CD4-positive, alpha-beta T cell (primary cell): ENCODE results near the gene NEK1. TPM values are rescaled to one million over a fixed set of nuclear protein-coding genes. Genes with fewer than 3 reads are reported as not detected.
"Not testable (repeated sequence)": the region's sequence is repeated elsewhere in the genome, so short reads cannot be mapped to it uniquely, and the experiment has no call there.

Experiments used
- ATAC-seq: fragments of 200-7000 bp; cut with Tn5 transposase; one replicate; pipeline ENCODE4 v1.10.0; 2022; ENCODE audit warnings: mild to moderate bottlenecking; ENCODE audit not compliant: poor library complexity
- CTCF ChIA-PET: fragments of 350-600 bp; sonication (Branson Sonifier 250); formaldehyde crosslinking; loops from one replicate; lab custom pipeline; 2021; ENCODE audit warnings: antibody characterized with exemption, inconsistent platforms; lab: Charles Lee
- POLR2A ChIA-PET: fragments of 350-600 bp; sonication (Branson Sonifier 250); formaldehyde crosslinking; loops from one replicate; lab custom pipeline; 2021; ENCODE audit warnings: antibody characterized with exemption, inconsistent platforms; lab: Charles Lee
- DNase-seq, 14 experiments: peaks; one replicate each; pipeline ENCODE4 v3.0.0-alpha.2; 2013 to 2020; ENCODE audit warnings: mixed read lengths in 2 of 14
- H3K27ac ChIP-seq, 2 donors: one replicate each; pipeline versions ENCODE4 v1.5.1 to v1.7.0; 2013; ENCODE audit warnings: low read length in 2 of 2, low read depth in 1 of 2, mild to moderate bottlenecking in 1 of 2
- H3K27me3 ChIP-seq, 2 experiments: 1 replicate in 1 of 2; 2 replicates in 1 of 2; pipeline versions ENCODE4 v1.6.1 to v1.7.0; 2013; ENCODE audit warnings: low read length in 2 of 2, control low read depth in 1 of 2, mild to moderate bottlenecking in 1 of 2, moderate library complexity in 1 of 2; ENCODE audit not compliant: insufficient read depth in 2 of 2, control insufficient read depth in 1 of 2
- H3K36me3 ChIP-seq: one replicate; pipeline ENCODE4 v1.6.1; 2013; ENCODE audit warnings: low read length, control low read depth; ENCODE audit not compliant: insufficient read depth
- H3K4me1 ChIP-seq: one replicate; pipeline ENCODE4 v1.6.1; 2013; ENCODE audit warnings: low read length, control low read depth; ENCODE audit not compliant: insufficient read depth
- H3K4me3 ChIP-seq: one replicate; pipeline ENCODE4 v1.5.1; 2013; ENCODE audit warnings: mild to moderate bottlenecking, low read length, moderate library complexity
- H3K9me3 ChIP-seq, 2 experiments: 1 replicate in 1 of 2; 2 replicates in 1 of 2; pipeline versions ENCODE4 v1.6.1 to v1.7.0; 2013; ENCODE audit warnings: low read length in 2 of 2, mild to moderate bottlenecking in 2 of 2, control low read depth in 1 of 2, moderate library complexity in 1 of 2; ENCODE audit not compliant: control insufficient read depth in 1 of 2, insufficient read depth in 1 of 2
- H3K27ac Mint-ChIP-seq: one replicate; pipeline ENCODE4 v1.8.0; 2020; ENCODE audit warnings: mixed read lengths
- H3K27me3 Mint-ChIP-seq: one replicate; pipeline ENCODE4 v1.8.0; 2021; ENCODE audit warnings: mixed read lengths
- H3K36me3 Mint-ChIP-seq: one replicate; pipeline ENCODE4 v1.8.0; 2021; ENCODE audit warnings: low read depth, mixed read lengths
- H3K4me1 Mint-ChIP-seq: one replicate; pipeline ENCODE4 v1.8.0; 2021; ENCODE audit warnings: low read depth, mixed read lengths
- H3K4me3 Mint-ChIP-seq: one replicate; pipeline ENCODE4 v1.8.0; 2020; ENCODE audit warnings: mild to moderate bottlenecking, mixed read lengths
- H3K9me3 Mint-ChIP-seq: one replicate; pipeline ENCODE4 v1.8.0; 2020; ENCODE audit warnings: mixed read lengths
- CTCF ChIP-seq: fragments of 200-600 bp; IDR thresholded peaks from one replicate; pipeline ENCODE4 v1.8.0; 2022; ENCODE audit warnings: antibody characterized with exemption, mild to moderate bottlenecking
- intact Hi-C, 2 experiments: fragments of 100-400 bp; cut with DNase I in 1 of 2; cut with micrococcal nuclease in 1 of 2; formaldehyde crosslinking; loops; one replicate each; pipeline versions ENCODE4 v1.15.1 to v1.9.0; 2023 to 2025; cut with DNase I, micrococcal nuclease
- total RNA-seq, 174 experiments: library from RNA in 2 of 174; stranded (reverse) in 2 of 174; gene quantifications; one replicate each; pipeline ENCODE4 v1.2.3 and lab custom pipeline; 2021 to 2026

NEK1 gene
- total RNA-seq, 2 experiments from 2014 or later = 9.5 to 10.2 TPM

- no peaks in the 10 kb centered on the region for H3K9me3 ChIP-seq
- no peak overlapping the region for H3K27ac ChIP-seq
- no peak for DNase-seq
- ChIA-PET CTCF (no interaction called here), POLR2A (no interaction called here)
- H3K36me3 Mint-ChIP-seq = peaks cover 43% of the 10 kb centered on the region
- no peaks in the 10 kb centered on the region for H3K27me3 Mint-ChIP-seq
- H3K27me3 ChIP-seq = no peaks in the 10 kb centered on the region
- no peak overlapping the region for H3K4me3 ChIP-seq
- H3K4me1 ChIP-seq = no peaks in the 10 kb centered on the region
- no peak overlapping the region for H3K4me3 Mint-ChIP-seq
- no peak for ATAC-seq
- no peak for TF ChIP-seq CTCF
- peaks cover 4% of the 10 kb centered on the region for H3K9me3 Mint-ChIP-seq
- no peaks in the 10 kb centered on the region for H3K4me1 Mint-ChIP-seq
- intact Hi-C loops = no loop called here
- H3K36me3 ChIP-seq = peaks cover 4% of the 10 kb centered on the region
- no peak overlapping the region for H3K27ac Mint-ChIP-seq
Observed at GRCh38 chr4:169464080-169464479, 148.3 kb downstream of the NEK1 start.

DNA sequence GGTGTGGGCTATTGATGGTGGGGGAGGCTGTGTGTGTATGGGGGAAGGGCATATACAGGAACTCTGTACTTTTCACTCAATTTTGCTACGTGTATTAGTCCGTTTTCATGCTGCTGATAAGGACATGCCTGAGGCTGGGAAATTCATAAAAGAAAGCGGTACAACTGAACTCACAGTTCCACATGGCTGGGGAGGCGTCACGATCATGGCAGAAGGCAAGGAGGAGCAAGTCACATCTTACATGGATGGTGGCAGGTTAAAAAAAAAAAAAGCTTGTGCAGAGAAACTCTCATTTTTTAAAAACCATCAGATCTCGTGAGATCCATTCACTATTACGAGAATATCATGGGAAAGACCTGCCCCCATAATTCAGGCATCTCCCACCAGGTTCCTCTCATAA lies 152.3 kb downstream of the NEK1 start:
- no peak overlapping the region for H3K27ac ChIP-seq
- H3K4me3 ChIP-seq = no peak overlapping the region
- ChIA-PET CTCF (no interaction called here), POLR2A (no interaction called here)
- H3K27me3 ChIP-seq = no peaks in the 10 kb centered on the region
- ATAC-seq (no peak), DNase-seq (no peak)
- H3K4me1 ChIP-seq = no peaks in the 10 kb centered on the region
- no peaks in the 10 kb centered on the region for H3K4me1 Mint-ChIP-seq
- no peak for TF ChIP-seq CTCF
- H3K9me3 ChIP-seq = no peaks in the 10 kb centered on the region
- intact Hi-C loops = no loop called here
- peaks cover 6% of the 10 kb centered on the region for H3K36me3 ChIP-seq
- H3K4me3 Mint-ChIP-seq = no peak overlapping the region
- no peak overlapping the region for H3K27ac Mint-ChIP-seq
- peaks cover 83% of the 10 kb centered on the region for H3K36me3 Mint-ChIP-seq
- no peaks in the 10 kb centered on the region for H3K27me3 Mint-ChIP-seq
- peaks cover 7% of the 10 kb centered on the region for H3K9me3 Mint-ChIP-seq

- POLR2A ChIA-PET = no interaction called here
- DNase-seq (no peak), ATAC-seq (no peak)
- no peak overlapping the region for H3K27ac Mint-ChIP-seq
- CTCF ChIA-PET = no interaction called here
- no peak overlapping the region for H3K27ac ChIP-seq
- H3K4me1 Mint-ChIP-seq = no peaks in the 10 kb centered on the region
- no peaks in the 10 kb centered on the region for H3K27me3 ChIP-seq
- TF ChIP-seq CTCF = no peak
- H3K36me3 ChIP-seq = peaks cover 6% of the 10 kb centered on the region
- no peaks in the 10 kb centered on the region for H3K9me3 ChIP-seq
- no peaks in the 10 kb centered on the region for H3K4me1 ChIP-seq
- intact Hi-C loops = no loop called here
- H3K4me3 ChIP-seq = no peak overlapping the region
- H3K36me3 Mint-ChIP-seq = peaks cover 97% of the 10 kb centered on the region
- no peak overlapping the region for H3K4me3 Mint-ChIP-seq
- H3K9me3 Mint-ChIP-seq = peaks cover 12% of the 10 kb centered on the region
- H3K27me3 Mint-ChIP-seq = no peaks in the 10 kb centered on the region
Observed at GRCh38 chr4:169458575-169458974, 153.8 kb downstream of the NEK1 start.

DNA sequence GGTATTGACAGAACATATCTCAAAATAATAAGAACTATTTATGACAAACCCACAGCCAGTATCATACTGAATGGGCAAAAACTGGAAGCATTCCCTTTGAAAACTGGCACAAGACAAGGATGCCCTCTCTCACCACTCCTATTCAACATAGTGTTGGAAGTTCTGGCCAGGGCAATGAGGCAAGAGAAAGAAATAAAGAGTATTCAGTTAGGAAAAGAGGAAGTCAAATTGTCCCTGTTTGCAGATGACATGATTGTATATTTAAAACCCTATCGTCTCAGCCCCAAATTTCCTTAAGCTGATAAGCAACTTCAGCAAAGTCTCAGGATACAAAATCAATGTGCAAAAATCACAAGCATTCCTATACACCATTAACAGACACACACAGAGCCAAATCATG lies 159.7 kb downstream of the NEK1 start:
- H3K4me3 ChIP-seq, H3K4me1 Mint-ChIP-seq, H3K27me3 ChIP-seq, CTCF ChIA-PET, DNase-seq, H3K4me3 Mint-ChIP-seq, H3K36me3 ChIP-seq, H3K27me3 Mint-ChIP-seq, intact Hi-C loops, H3K4me1 ChIP-seq, H3K27ac ChIP-seq, POLR2A ChIA-PET, H3K27ac Mint-ChIP-seq, ATAC-seq: not testable (repeated sequence)
- Mint-ChIP-seq H3K36me3 (peaks cover 97% of the 10 kb centered on the region), H3K9me3 (peaks cover 13% of the 10 kb centered on the region)
- peaks cover 7 to 12% of the 10 kb centered on the region in 2 experiments for H3K9me3 ChIP-seq

DNA sequence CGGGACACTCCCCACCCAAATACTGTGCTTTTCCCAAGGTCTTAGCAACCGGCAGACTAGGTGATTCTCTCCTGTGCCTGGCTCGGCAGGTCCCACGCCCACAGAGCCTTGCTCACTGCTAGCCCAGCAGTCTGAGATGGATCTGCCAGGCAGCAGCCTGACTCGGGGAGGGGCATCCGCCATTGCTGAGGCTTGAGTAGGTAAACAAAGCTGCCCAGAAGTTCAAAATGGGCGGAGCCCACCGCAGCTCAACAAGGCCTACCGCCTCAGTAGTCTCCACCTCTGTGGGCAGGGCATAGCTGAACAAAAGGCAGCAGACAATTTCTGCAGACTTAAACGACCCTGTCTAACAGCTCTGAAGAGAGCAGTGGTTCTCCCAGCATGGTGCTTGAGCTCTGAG lies 163.4 kb downstream of the NEK1 start:
- H3K27me3 Mint-ChIP-seq, H3K27me3 ChIP-seq, H3K4me3 Mint-ChIP-seq, H3K4me1 ChIP-seq, H3K4me3 ChIP-seq, POLR2A ChIA-PET, ATAC-seq, H3K27ac Mint-ChIP-seq, H3K27ac ChIP-seq, H3K4me1 Mint-ChIP-seq, CTCF ChIA-PET, DNase-seq, intact Hi-C loops, H3K36me3 ChIP-seq: not testable (repeated sequence)
- H3K36me3 Mint-ChIP-seq = peaks cover 97% of the 10 kb centered on the region
- peaks cover 24% of the 10 kb centered on the region for H3K9me3 Mint-ChIP-seq
- peaks cover 14 to 26% of the 10 kb centered on the region in 2 experiments for H3K9me3 ChIP-seq
